Testis (tissue), 3 donors: ENCODE results near the gene SLC6A18. TPM values are rescaled to one million over a fixed set of nuclear protein-coding genes. Genes with fewer than 3 reads are reported as not detected.

ENCODE experiments used
- DNase-seq: peaks from one replicate; pipeline ENCODE4 v3.0.0-alpha.2; 2019
- H3K27ac ChIP-seq, 2 donors: fragments of 200-600 bp; sonication (generic); one replicate each; pipeline ENCODE4 v1.5.1; 2019
- H3K27me3 ChIP-seq: fragments of 200-600 bp; sonication (generic); one replicate; pipeline ENCODE4 v1.5.1; 2019
- H3K36me3 ChIP-seq: fragments of 200-600 bp; sonication (generic); one replicate; pipeline ENCODE4 v1.5.1; 2017; ENCODE audit warnings: low read depth; ENCODE audit errors: missing control alignments
- H3K4me1 ChIP-seq: fragments of 200-600 bp; sonication (generic); one replicate; pipeline ENCODE4 v1.5.1; 2019
- H3K4me3 ChIP-seq, 2 donors: fragments of 200-600 bp; sonication (generic); one replicate each; pipeline ENCODE4 v1.5.1; 2017 to 2019
- H3K9me3 ChIP-seq: fragments of 200-600 bp; sonication (generic); one replicate; pipeline ENCODE4 v1.5.1; 2017
- POLR2A ChIP-seq: fragments of 450-650 bp; IDR thresholded peaks from one replicate; pipeline ENCODE4 v1.6.1; 2017; ENCODE audit warnings: antibody characterized with exemption, mild to moderate bottlenecking, moderate library complexity
- WGBS, 2 donors: methylation state at CpG; one replicate each; pipeline ENCODE4 v1.1.5; 2018; 5-methylcytosine and 5-hydroxymethylcytosine counted together
- intact Hi-C: fragments of 100-400 bp; cut with DNase I; formaldehyde crosslinking; loops from one replicate; pipeline ENCODE4 v1.15.1; 2023; ENCODE audit warnings: low total_unique reads
- polyA plus RNA-seq: library from polyadenylated mRNA; stranded (reverse); fragments of 350-450 nt; fragmentation: Illumina TruSeq; extraction: RNeasy Lipid Tissue Mini Kit (QIAGEN cat#74804); gene quantifications from one replicate; pipeline ENCODE4 v1.2.3, GENCODE V29; 2014; ENCODE audit warnings: low read depth, low replicate concordance; ENCODE audit not compliant: insufficient read depth
- total RNA-seq, 2 donors: library from RNA; depleted of rRNA; stranded (reverse); fragments of >200 nt; gene quantifications; one replicate each; pipeline ENCODE4 v1.2.3, GENCODE V29; 2016
- TF ChIP-seq, protein P1 (sequence below), 3 experiments: fragments of 450-650 bp in 2 of 3; fragments of 200-600 bp in 1 of 3; sonication (generic) in 1 of 3; IDR thresholded peaks; one replicate each; pipeline ENCODE4 v1.5.1; 2016 to 2019; ENCODE audit warnings: antibody characterized with exemption in 3 of 3, mild to moderate bottlenecking in 2 of 3, moderate library complexity in 1 of 3

The SLC6A18 gene
- total and polyA plus RNA-seq, 3 donors from 2014 or later: 0.24 TPM; not detected in 2

DNA sequence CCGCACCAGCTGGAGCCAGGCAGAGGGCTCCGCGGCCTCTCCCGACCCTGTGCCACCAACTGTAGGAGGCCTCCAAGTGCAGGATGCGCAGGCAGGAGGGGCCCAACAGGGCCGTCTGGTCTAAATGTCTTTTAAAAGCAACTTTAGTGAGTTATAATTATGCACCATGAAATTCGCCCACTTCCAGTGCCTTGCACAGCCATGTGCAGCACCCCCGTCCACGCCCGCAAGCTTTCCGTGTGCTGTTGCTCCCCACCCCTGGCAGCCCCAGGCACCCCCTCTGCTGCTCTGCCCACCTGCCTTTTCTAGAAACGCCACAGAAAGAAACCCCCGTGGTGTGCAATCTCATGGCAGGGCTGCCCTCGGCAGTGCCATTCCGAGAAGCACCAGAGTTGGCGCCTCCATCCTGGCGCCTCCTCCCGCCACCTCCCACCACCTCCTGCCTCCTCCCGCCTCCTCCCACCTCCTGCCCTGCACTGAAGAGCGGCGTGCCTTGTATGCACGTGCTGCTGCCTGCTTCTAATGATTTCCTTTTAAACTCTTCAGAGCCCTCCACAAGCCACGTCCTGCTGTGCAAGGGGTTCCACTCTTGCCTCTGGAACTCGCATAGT lies 7.5 kb upstream of the SLC6A18 start:
- Histone ChIP-seq H3K36me3 (no peaks in the 10 kb centered on the region), H3K4me3 (no peak overlapping the region), H3K27ac (no peak overlapping the region), H3K9me3 (no peaks in the 10 kb centered on the region), H3K4me1 (no peaks in the 10 kb centered on the region), H3K27me3 (no peaks in the 10 kb centered on the region)
- intact Hi-C loops: no loop called here
- WGBS, 2 donors: 55 to 63% methylated on average over 22 to 24 of the region's 24 CpGs
- peak; percentile 42 for DNase-seq
- TF ChIP-seq POLR2A: no peak
- TF ChIP-seq, protein P1, sequence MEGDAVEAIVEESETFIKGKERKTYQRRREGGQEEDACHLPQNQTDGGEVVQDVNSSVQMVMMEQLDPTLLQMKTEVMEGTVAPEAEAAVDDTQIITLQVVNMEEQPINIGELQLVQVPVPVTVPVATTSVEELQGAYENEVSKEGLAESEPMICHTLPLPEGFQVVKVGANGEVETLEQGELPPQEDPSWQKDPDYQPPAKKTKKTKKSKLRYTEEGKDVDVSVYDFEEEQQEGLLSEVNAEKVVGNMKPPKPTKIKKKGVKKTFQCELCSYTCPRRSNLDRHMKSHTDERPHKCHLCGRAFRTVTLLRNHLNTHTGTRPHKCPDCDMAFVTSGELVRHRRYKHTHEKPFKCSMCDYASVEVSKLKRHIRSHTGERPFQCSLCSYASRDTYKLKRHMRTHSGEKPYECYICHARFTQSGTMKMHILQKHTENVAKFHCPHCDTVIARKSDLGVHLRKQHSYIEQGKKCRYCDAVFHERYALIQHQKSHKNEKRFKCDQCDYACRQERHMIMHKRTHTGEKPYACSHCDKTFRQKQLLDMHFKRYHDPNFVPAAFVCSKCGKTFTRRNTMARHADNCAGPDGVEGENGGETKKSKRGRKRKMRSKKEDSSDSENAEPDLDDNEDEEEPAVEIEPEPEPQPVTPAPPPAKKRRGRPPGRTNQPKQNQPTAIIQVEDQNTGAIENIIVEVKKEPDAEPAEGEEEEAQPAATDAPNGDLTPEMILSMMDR (IDR thresholded peaks at IDR 0.05): no peak

DNA sequence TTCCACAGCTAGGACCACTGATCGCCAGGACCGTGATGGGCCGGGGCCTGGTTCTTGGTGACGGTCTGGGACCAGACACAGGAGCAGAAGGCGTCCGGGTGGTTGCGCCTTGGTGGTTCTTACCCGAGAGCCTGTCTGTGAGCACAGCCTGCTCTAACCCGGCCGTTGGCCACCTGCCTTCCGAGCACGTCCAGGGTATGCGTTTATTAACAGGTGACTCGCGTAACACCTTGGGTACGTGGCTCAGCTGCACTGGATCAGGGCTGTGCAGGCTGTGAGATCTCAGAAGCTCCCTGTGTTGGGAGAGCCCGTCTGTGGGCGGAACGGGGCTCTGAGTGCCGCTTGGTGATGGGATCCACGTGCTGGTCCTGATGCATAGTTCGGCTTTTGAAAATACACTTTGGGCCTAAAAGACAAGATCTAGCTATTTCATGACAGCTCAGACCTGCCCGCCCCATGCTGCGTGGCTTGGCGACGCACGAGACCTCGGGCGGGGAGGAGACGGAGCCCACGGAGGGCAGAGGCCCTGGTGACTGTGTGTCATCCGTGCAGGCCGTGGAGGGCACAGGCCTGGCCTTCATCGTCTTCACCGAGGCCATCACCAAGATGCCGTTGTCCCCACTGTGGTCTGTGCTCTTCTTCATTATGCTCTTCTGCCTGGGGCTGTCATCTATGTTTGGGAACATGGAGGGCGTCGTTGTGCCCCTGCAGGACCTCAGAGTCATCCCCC lies 6.7 kb upstream of the SLC6A18 start:
- TF ChIP-seq POLR2A: no peak
- TF ChIP-seq, protein P1 (IDR thresholded peaks at IDR 0.05): no peak
- no peak overlapping the region for H3K27ac ChIP-seq
- H3K4me3 ChIP-seq: no peak overlapping the region
- intact Hi-C loops: no loop called here
- H3K4me1 ChIP-seq: no peaks in the 10 kb centered on the region
- 89 to 92% methylated on average over 21 to 38 of the region's 38 CpGs for WGBS, 2 donors
- no peaks in the 10 kb centered on the region for H3K36me3 ChIP-seq
- H3K27me3 ChIP-seq: no peaks in the 10 kb centered on the region
- no peaks in the 10 kb centered on the region for H3K9me3 ChIP-seq
- DNase-seq: no peak

DNA sequence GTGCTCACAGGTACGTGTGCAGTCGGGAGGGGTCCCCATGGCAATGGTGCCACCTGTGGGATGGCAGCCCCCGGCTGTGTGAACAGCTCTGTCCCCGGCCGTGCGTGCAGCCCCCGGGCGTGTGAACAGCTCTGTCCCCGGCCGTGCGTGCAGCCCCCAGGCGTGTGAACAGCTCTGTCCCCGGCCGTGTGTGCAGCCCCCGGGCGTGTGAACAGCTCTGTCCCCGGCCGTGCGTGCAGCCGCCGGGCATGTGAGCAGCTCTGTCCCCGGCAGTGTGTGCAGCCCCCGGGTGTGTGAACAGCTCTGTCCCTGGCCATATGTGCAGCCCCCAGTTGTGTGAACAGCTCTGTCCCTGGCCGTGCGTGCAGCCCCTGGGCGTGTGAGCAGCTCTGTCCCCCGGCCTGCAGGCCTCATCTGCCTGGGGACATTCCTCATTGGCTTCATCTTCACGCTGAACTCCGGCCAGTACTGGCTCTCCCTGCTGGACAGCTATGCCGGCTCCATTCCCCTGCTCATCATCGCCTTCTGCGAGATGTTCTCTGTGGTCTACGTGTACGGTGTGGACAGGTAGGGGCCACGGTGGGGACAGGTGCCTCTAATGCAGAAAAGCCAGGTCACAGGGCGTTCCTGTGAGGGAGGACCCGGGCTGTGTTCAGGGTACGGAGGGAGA lies 5.9 kb upstream of the SLC6A18 start:
- Histone ChIP-seq H3K4me3 (no peak overlapping the region), H3K36me3 (no peaks in the 10 kb centered on the region), H3K9me3 (no peaks in the 10 kb centered on the region), H3K27ac (no peak overlapping the region), H3K4me1 (no peaks in the 10 kb centered on the region), H3K27me3 (no peaks in the 10 kb centered on the region)
- intact Hi-C loops: no loop called here
- TF ChIP-seq, protein P1 (IDR thresholded peaks at IDR 0.05): no peak
- no peak for TF ChIP-seq POLR2A
- WGBS, 2 donors: 79 to 82% methylated on average over 16 to 38 of the region's 38 CpGs
- DNase-seq: no peak

DNA sequence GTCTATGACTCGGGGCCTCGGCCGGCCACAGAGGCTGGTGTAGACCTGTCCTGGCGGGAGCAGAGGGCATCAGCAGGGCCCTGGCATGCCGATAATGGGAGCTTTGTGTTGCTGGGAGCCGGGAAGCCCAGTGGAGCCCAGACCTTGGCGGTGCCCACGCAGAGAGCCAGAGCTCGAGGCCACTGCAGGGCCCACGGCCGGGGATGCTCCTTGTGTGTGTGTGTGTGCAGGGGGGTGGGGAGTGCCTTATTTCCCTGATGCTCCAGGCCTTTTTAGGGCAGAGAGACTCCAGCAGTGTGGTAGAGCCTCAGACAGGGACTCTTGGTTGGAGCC lies 5.4 kb upstream of the SLC6A18 start:
- Histone ChIP-seq H3K27ac (no peak overlapping the region), H3K4me3 (no peak overlapping the region), H3K4me1 (no peaks in the 10 kb centered on the region), H3K27me3 (no peaks in the 10 kb centered on the region), H3K36me3 (no peaks in the 10 kb centered on the region), H3K9me3 (no peaks in the 10 kb centered on the region)
- intact Hi-C loops: no loop called here
- TF ChIP-seq, protein P1 (IDR thresholded peaks at IDR 0.05): no peak
- DNase-seq: no peak
- 83 to 87% methylated on average over 11 of the region's 11 CpGs for WGBS, 2 donors
